Uterus (tissue), 2 donors: ENCODE results near the gene VAMP1.
"Not testable (repeated sequence)": the region's sequence is repeated elsewhere in the genome, so short reads cannot be mapped to it uniquely, and the experiment has no call there.

Experiments used
- CTCF ChIP-seq, 4 experiments: fragments of 200-600 bp in 2 of 4; fragments of 450-650 bp in 2 of 4; sonication (generic) in 2 of 4; IDR thresholded peaks; one replicate each; pipeline ENCODE4 v1.5.1; 2016 to 2019; ENCODE audit warnings: antibody characterized with exemption in 4 of 4, mild to moderate bottlenecking in 2 of 4, moderate library complexity in 1 of 4
- POLR2A ChIP-seq, 2 donors: fragments of 450-650 bp; IDR thresholded peaks; one replicate each; pipeline ENCODE4 v1.6.1; 2016; ENCODE audit warnings: antibody characterized with exemption in 2 of 2, mild to moderate bottlenecking in 1 of 2, moderate library complexity in 1 of 2

- not testable (repeated sequence) for TF ChIP-seq CTCF, POLR2A (IDR thresholded peaks at IDR 0.05)
Observed at GRCh38 chr12:6467571-6468282, 2.8 kb downstream of the VAMP1 start.
